Measurements from ENCODE around the gene TREML1.
"Not testable (repeated sequence)": the region's sequence is repeated elsewhere in the genome, so short reads cannot be mapped to it uniquely, and the experiment has no call there.

TREML1 gene

DNA sequence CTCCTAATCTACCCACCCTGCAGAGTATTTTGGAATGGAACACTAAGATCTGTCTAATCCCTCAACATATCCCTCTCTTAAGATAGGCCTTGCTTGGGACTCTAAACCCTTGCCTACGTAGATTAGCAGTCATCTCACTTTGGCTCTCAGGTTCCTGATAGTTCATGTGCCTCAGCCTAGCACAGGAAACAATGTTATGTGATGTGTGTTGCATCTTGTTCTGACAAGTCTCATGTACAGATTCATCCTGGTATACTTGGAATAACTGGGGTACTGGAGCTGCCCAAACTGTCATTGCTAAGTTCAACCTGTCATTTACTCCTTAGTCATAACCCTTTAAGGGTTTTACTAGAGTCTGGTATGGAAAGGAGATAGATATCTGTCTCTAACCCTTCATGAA, 34.1 kb downstream of the TREML1 start:
- H3K4me2 ChIP-seq = no peak overlapping the region
- no peak overlapping the region for H3K9ac ChIP-seq
- peaks cover 0 to 10% (median 4%) of the 10 kb centered on the region in 11 experiments; a peak in 6 of 22 replicates for H3K9me3 ChIP-seq (replicated peaks in 1 of 11)
- no peak overlapping the region for H3K4me3 ChIP-seq
- peaks cover 0 to 36% (median 13%) of the 10 kb centered on the region in 11 experiments; a peak in 12 of 22 replicates for H3K36me3 ChIP-seq
- no peaks in the 10 kb centered on the region for H3K27me3 ChIP-seq
- H3K4me1 ChIP-seq = no peaks in the 10 kb centered on the region
- no peaks in the 10 kb centered on the region for H4K20me1 ChIP-seq
- no peak for TF ChIP-seq Cebpa-rat (IDR thresholded peaks at IDR 0.05)
- H3K27ac ChIP-seq = no peak overlapping the region

DNA sequence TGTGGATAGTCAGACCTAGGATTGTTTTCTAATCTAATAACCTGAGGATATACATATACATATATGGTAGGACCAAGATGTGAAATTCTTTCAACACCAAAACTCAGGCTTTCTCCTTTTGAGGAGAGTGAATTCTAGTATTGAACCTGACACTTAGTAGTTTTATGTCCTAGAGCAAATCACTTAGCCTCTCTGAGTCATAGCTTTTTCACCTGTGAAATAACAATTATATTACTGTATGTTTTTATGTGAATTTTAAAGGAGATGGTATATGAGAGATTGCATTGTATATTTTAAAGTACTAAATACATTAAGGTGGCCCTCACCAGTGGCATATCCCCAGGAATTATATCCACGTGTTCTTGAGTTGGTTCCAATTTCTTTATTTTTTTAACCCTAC, 34.6 kb downstream of the TREML1 start:
- H3K9ac ChIP-seq = no peak overlapping the region
- no peaks in the 10 kb centered on the region for H3K4me1 ChIP-seq
- no peak for TF ChIP-seq Cebpa-rat (IDR thresholded peaks at IDR 0.05)
- H3K4me3 ChIP-seq = no peak overlapping the region
- no peak overlapping the region for H3K27ac ChIP-seq
- no peak overlapping the region for H3K4me2 ChIP-seq
- no peaks in the 10 kb centered on the region for H3K27me3 ChIP-seq
- no peaks in the 10 kb centered on the region for H4K20me1 ChIP-seq
- H3K9me3 ChIP-seq (replicated peaks in 1 of 11) = peaks cover 0 to 10% (median 4%) of the 10 kb centered on the region in 11 experiments; a peak in 6 of 22 replicates
- peaks cover 0 to 32% (median 13%) of the 10 kb centered on the region in 11 experiments; a peak in 12 of 22 replicates for H3K36me3 ChIP-seq

DNA sequence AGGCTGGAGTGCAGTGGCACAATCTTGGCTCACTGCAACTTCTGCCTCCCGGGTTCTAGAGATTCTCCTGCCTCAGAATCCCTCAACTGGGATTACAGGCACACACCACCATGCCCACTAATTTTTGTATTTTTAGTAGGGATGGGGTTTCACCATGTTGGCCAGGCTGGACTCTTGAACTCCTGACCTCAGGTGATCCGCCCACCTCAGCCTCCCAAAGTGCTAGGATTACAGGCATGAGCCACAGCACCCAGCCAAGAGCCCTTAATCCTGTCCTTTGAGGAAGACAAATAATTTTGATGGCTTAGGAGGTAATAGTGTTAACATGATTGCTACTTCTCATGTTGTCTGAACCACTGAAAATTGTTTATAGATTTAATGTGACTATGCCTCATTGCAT, 39.1 kb downstream of the TREML1 start:
- not testable (repeated sequence) for H3K4me1 ChIP-seq; H3K36me3 ChIP-seq; H3K27me3 ChIP-seq; H4K20me1 ChIP-seq; H3K9ac ChIP-seq; H3K27ac ChIP-seq; H3K4me3 ChIP-seq; H3K4me2 ChIP-seq; H3K9me3 ChIP-seq (replicated peaks in 1 of 11)

DNA sequence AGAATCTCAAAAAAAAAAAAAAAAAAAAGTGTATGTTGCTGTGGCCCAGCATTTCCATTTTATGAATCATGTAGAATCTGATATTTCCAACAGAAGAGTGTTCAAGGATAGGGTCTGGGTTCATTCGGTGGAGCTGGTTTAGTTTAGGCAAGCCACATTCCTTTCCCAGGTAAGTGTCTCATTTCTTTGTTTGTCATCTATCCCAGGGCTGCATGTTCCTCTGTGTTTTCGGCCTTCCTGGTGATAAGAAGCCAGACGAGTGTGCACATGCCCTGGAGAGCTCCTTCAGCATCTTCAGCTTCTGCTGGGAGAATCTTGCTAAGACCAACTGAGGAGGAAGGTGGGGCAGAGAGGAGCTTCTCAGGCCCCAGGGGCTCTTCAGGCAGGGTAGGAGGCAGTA, 43.1 kb downstream of the TREML1 start:
- Histone ChIP-seq H4K20me1 (no peaks in the 10 kb centered on the region), H3K4me2 (no peak overlapping the region), H3K36me3 (peaks cover 0 to 11% (median 0%) of the 10 kb centered on the region in 11 experiments; a peak in 5 of 22 replicates), H3K27ac (no peak overlapping the region), H3K4me3 (no peak overlapping the region), H3K9ac (no peak overlapping the region), H3K9me3 (replicated peaks in 1 of 11) (no peaks in the 10 kb centered on the region), H3K4me1 (no peaks in the 10 kb centered on the region), H3K27me3 (no peaks in the 10 kb centered on the region)
- no peak for TF ChIP-seq Cebpa-rat (IDR thresholded peaks at IDR 0.05)

DNA sequence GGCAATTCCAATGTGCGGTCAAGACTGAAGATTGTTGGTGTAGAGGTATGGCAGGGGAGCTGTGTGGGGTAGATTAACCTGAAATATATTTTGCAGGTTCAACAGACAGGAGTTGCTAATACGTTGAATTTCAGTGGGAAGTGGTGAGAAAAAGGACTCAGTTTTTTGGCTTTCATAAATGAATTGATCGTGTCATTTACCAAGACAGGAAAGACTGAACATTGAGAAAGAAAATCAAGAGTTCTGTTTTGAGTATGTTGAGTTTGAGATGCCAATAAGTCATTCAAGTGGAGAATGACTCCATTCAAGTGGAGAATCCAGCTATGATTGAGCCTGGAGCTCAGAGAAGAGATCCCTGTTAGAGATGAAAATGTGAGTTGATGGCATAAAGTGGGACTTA, 50.3 kb downstream of the TREML1 start:
- H4K20me1 ChIP-seq = peaks cover 0 to 54% (median 32%) of the 10 kb centered on the region in 11 experiments; a peak in 16 of 22 replicates
- H3K9ac ChIP-seq = no peak overlapping the region
- no peak overlapping the region for H3K4me2 ChIP-seq
- H3K9me3 ChIP-seq (replicated peaks in 1 of 11) = no peaks in the 10 kb centered on the region
- no peak overlapping the region for H3K27ac ChIP-seq
- peaks cover 30 to 57% (median 38%) of the 10 kb centered on the region in 11 experiments for H3K36me3 ChIP-seq
- no peaks in the 10 kb centered on the region for H3K4me1 ChIP-seq
- no peaks in the 10 kb centered on the region for H3K27me3 ChIP-seq
- TF ChIP-seq Cebpa-rat (IDR thresholded peaks at IDR 0.05) = no peak
- H3K4me3 ChIP-seq = no peak overlapping the region

DNA sequence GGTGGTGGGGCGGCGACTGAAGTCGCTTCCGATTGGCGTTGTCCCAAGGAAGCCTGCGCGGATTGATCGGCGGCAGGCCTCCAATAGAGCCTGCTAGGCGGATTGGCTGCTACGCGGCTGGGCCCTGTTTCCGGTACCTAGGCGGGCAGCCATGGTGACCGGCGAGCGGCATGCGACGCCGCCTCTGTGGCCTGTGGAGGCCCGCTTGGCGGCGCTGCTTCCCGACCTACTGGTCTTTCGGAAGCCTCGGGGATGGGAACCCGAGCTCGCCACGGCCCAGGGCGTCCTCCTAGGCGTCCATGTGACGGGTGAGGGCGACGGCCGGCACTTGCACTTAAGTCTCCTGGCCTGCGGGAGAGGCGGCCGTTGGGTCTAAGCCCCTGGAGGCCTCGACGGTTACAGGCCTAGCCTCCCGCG, 53.3 kb downstream of the TREML1 start:
- no peaks in the 10 kb centered on the region for H3K9me3 ChIP-seq (replicated peaks in 1 of 11)
- H3K4me1 ChIP-seq = peaks cover 0 to 4% (median 0%) of the 10 kb centered on the region in 10 experiments; a peak in 2 of 20 replicates
- H3K4me2 ChIP-seq = no peak overlapping the region
- H3K27me3 ChIP-seq = no peaks in the 10 kb centered on the region
- H3K36me3 ChIP-seq = peaks cover 59 to 77% (median 63%) of the 10 kb centered on the region in 11 experiments
- H3K27ac ChIP-seq = no peak overlapping the region
- H4K20me1 ChIP-seq = peaks cover 7 to 84% (median 50%) of the 10 kb centered on the region in 11 experiments; a peak in 18 of 22 replicates
- no peak for TF ChIP-seq Cebpa-rat (IDR thresholded peaks at IDR 0.05)
- no peak overlapping the region for H3K4me3 ChIP-seq
- no peak overlapping the region for H3K9ac ChIP-seq
